ENCODE results near the gene SH2D3A. TPM values are rescaled to one million over a fixed set of nuclear protein-coding genes. Genes with fewer than 3 reads are reported as not detected.

SH2D3A gene
- total and polyA plus RNA-seq, 2 donors (not counting 1 experiment from before 2014, with no cell fraction given): 36.1 to 54.1 TPM

- Histone ChIP-seq H3K4me3 (ENCODE audit: control extremely low read depth in 1 of 5, extremely low read depth in 1 of 5, insufficient read depth in 1 of 5, low read depth in 2 of 5, low read length in 4 of 5) (no peak overlapping the region), H3K9me3 (ENCODE audit: control extremely low read depth in 1 of 3, control insufficient read depth in 2 of 3, insufficient read depth in 1 of 3, low read length in 2 of 3) (no peaks in the 10 kb centered on the region), H4K20me1 (ENCODE audit: control insufficient read depth, insufficient read depth, low read length, poor library complexity, severe bottlenecking) (peaks cover 24% of the 10 kb centered on the region), H3K4me2 (replicated peaks; ENCODE audit: low read depth, low read length, poor library complexity, severe bottlenecking) (no peak overlapping the region), H3K27me3 (replicated peaks in 1 of 4; ENCODE audit: control extremely low read depth in 1 of 4, control insufficient read depth in 3 of 4, insufficient read depth in 4 of 4, low read length in 3 of 4) (no peaks in the 10 kb centered on the region), H3K79me2 (ENCODE audit: control insufficient read depth, insufficient read depth, low read length) (peaks cover 51% of the 10 kb centered on the region), H3K4me1 (ENCODE audit: control insufficient read depth in 2 of 2, insufficient read depth in 2 of 2, low read length in 2 of 2) (peaks cover 28 to 51% of the 10 kb centered on the region in 2 donors), H3K9ac (ENCODE audit: low read length) (no peak overlapping the region), H2AFZ (ENCODE audit: insufficient read depth, low read depth, low read length, poor library complexity, severe bottlenecking) (no peak overlapping the region), H3K36me3 (replicated peaks in 1 of 2; ENCODE audit: control extremely low read depth in 1 of 2, control insufficient read depth in 1 of 2, extremely low read depth in 1 of 2, insufficient read depth in 2 of 2, low read length in 1 of 2) (no peaks in the 10 kb centered on the region), H3K27ac (ENCODE audit: low read length in 2 of 2) (peak overlapping the region; percentile 7 to 89)
- ATAC-seq (ENCODE audit: low read depth) (no peak), DNase-seq (peak; percentile 50)
- Mint-ChIP-seq H3K27me3 (no peaks in the 10 kb centered on the region), H3K9me3 (ENCODE audit: insufficient read depth) (no peaks in the 10 kb centered on the region), H3K4me1 (peaks cover 54% of the 10 kb centered on the region), H3K4me3 (peak overlapping the region; percentile 23), H3K27ac (peak overlapping the region; percentile 75)
- TF ChIP-seq EZH2 (IDR thresholded peaks at IDR 0.05; ENCODE audit: borderline replicate concordance, insufficient read depth, low read depth, low read length, poor library complexity, severe bottlenecking) (no peak), CTCF (IDR thresholded peaks at IDR 0.05) (peak; percentile 40)
- intact Hi-C loops (cut with micrococcal nuclease): no loop called here
- 83% methylated on average over 6 of the region's 11 CpGs for WGBS (ENCODE audit: insufficient coverage)
- ChIA-PET CTCF (interaction anchor here (0.9 to 5.0 kb wide), 6 partner anchors 25 to 94 kb away, joined by 3 to 57 read pairs (median 6); partner anchors contain the start of gene TRIP10), POLR2A (interaction anchor here (0.6 to 1.7 kb wide), 2 partner anchors 20 to 35 kb away, joined by 3 to 4 read pairs; no protein-coding TSS in a partner anchor)
Observed at GRCh38 chr19:6769006-6769619, 1.9 kb upstream of the SH2D3A start.

GRCh38 chr19:6768236-6768785 lies 1.1 kb upstream of the SH2D3A start:
- peak overlapping the region; percentile 82 for H3K4me2 ChIP-seq (replicated peaks; ENCODE audit: low read depth, low read length, poor library complexity, severe bottlenecking)
- H3K9ac ChIP-seq (ENCODE audit: low read length): peak overlapping the region; percentile 77
- H3K36me3 ChIP-seq (replicated peaks in 1 of 2; ENCODE audit: control extremely low read depth in 1 of 2, control insufficient read depth in 1 of 2, extremely low read depth in 1 of 2, insufficient read depth in 2 of 2, low read length in 1 of 2): peaks cover 0 to 4% of the 10 kb centered on the region in 2 experiments
- ChIA-PET CTCF (interaction anchor here (0.8 to 3.4 kb wide), 10 partner anchors 24 to 246 kb away, joined by 3 to 21 read pairs (median 4); partner anchors contain the start of genes GPR108 and TRIP10), POLR2A (interaction anchor here (0.6 to 1.7 kb wide), 4 partner anchors 27 to 980 kb away, joined by 3 to 5 read pairs (median 4); no protein-coding TSS in a partner anchor)
- H3K4me1 ChIP-seq (ENCODE audit: control insufficient read depth in 2 of 2, insufficient read depth in 2 of 2, low read length in 2 of 2): peaks cover 28 to 46% of the 10 kb centered on the region in 2 donors
- peak overlapping the region; percentile 93 for H3K4me3 Mint-ChIP-seq
- ATAC-seq (ENCODE audit: low read depth): no peak
- H3K9me3 ChIP-seq (ENCODE audit: control extremely low read depth in 1 of 3, control insufficient read depth in 2 of 3, insufficient read depth in 1 of 3, low read length in 2 of 3): no peaks in the 10 kb centered on the region
- peak overlapping the region; percentile 95 for H3K27ac Mint-ChIP-seq
- intact Hi-C loops (cut with micrococcal nuclease): no loop called here
- no peaks in the 10 kb centered on the region for H3K27me3 Mint-ChIP-seq
- peaks cover 20% of the 10 kb centered on the region for H4K20me1 ChIP-seq (ENCODE audit: control insufficient read depth, insufficient read depth, low read length, poor library complexity, severe bottlenecking)
- no peak for DNase-seq
- no peaks in the 10 kb centered on the region for H3K27me3 ChIP-seq (replicated peaks in 1 of 4; ENCODE audit: control extremely low read depth in 1 of 4, control insufficient read depth in 3 of 4, insufficient read depth in 4 of 4, low read length in 3 of 4)
- H2AFZ ChIP-seq (ENCODE audit: insufficient read depth, low read depth, low read length, poor library complexity, severe bottlenecking): peak overlapping the region; percentile 66
- no peak for TF ChIP-seq EZH2 (IDR thresholded peaks at IDR 0.05; ENCODE audit: borderline replicate concordance, insufficient read depth, low read depth, low read length, poor library complexity, severe bottlenecking)
- no peak for TF ChIP-seq CTCF (IDR thresholded peaks at IDR 0.05)
- WGBS (ENCODE audit: insufficient coverage): 18% methylated on average over 4 of the region's 8 CpGs
- peak overlapping the region in 4 of 5 experiments; percentile 68 to 81 (median 72) for H3K4me3 ChIP-seq (ENCODE audit: control extremely low read depth in 1 of 5, extremely low read depth in 1 of 5, insufficient read depth in 1 of 5, low read depth in 2 of 5, low read length in 4 of 5)
- H3K9me3 Mint-ChIP-seq (ENCODE audit: insufficient read depth): no peaks in the 10 kb centered on the region
- H3K79me2 ChIP-seq (ENCODE audit: control insufficient read depth, insufficient read depth, low read length): peaks cover 51% of the 10 kb centered on the region
- peak overlapping the region; percentile 89 to 96 for H3K27ac ChIP-seq (ENCODE audit: low read length in 2 of 2)
- H3K4me1 Mint-ChIP-seq: peaks cover 48% of the 10 kb centered on the region

Measured in B cell (primary cell).